Lower leg skin (tissue), 4 donors: ENCODE measurements around the gene FGD6. TPM values are rescaled to one million over a fixed set of nuclear protein-coding genes. Genes with fewer than 3 reads are reported as not detected.
"Not testable (repeated sequence)": the region's sequence is repeated elsewhere in the genome, so short reads cannot be mapped to it uniquely, and the experiment has no call there.

ENCODE experiments used
- DNase-seq, 2 donors: peaks; one replicate each; pipeline ENCODE4 v3.0.0-alpha.2; 2019; ENCODE audit warnings: low spot score in 2 of 2
- H3K4me3 ChIP-seq: fragments of 200-600 bp; sonication (generic); 2 replicates; pipeline ENCODE4 v1.5.1; 2017; ENCODE audit warnings: mild to moderate bottlenecking, low read depth; ENCODE audit not compliant: poor library complexity, severe bottlenecking
- CTCF ChIP-seq, 3 donors: fragments of 450-650 bp; IDR thresholded peaks; one replicate each; pipeline ENCODE4 v1.5.1; 2016; ENCODE audit warnings: antibody characterized with exemption in 3 of 3, mild to moderate bottlenecking in 3 of 3, moderate library complexity in 2 of 3
- POLR2A ChIP-seq, 2 donors: fragments of 450-650 bp; IDR thresholded peaks; one replicate each; pipeline ENCODE4 v1.6.1; 2016 to 2017; ENCODE audit warnings: antibody characterized with exemption in 2 of 2, mild to moderate bottlenecking in 1 of 2, moderate library complexity in 1 of 2
- WGBS, 2 donors: methylation state at CpG; one replicate each; pipeline ENCODE4 v1.1.5; 2018; 5-methylcytosine and 5-hydroxymethylcytosine counted together
- intact Hi-C: fragments of 100-400 bp; cut with DNase I; formaldehyde crosslinking; loops from one replicate; pipeline ENCODE4 v1.15.0; 2023; ENCODE audit warnings: low total_unique reads
- total RNA-seq, 4 donors: library from RNA; depleted of rRNA; stranded (reverse); fragments of >200 nt; gene quantifications; one replicate each; pipeline ENCODE4 v1.1.0, GENCODE V29; 2016

Gene FGD6
- total RNA-seq, 4 donors from 2014 or later = 13.9 to 19.1 (median 14.7) TPM

- 88 to 90% methylated on average over 7 of the region's 7 CpGs for WGBS, 2 donors
- TF ChIP-seq POLR2A (IDR thresholded peaks at IDR 0.05) (no peak), CTCF (IDR thresholded peaks at IDR 0.05) (no peak)
- intact Hi-C loops = no loop called here
- DNase-seq = no peak
- no peak overlapping the region for H3K4me3 ChIP-seq
These were observed 109.9 kb downstream of the FGD6 start for GRCh38 chr12:95107362-95107761.

GRCh38 chr12:95105540-95105939 lies 111.7 kb downstream of the FGD6 start:
- no peak overlapping the region for H3K4me3 ChIP-seq
- intact Hi-C loops = no loop called here
- 92 to 95% methylated on average over 8 of the region's 8 CpGs for WGBS, 2 donors
- no peak for DNase-seq
- TF ChIP-seq POLR2A (IDR thresholded peaks at IDR 0.05) (no peak), CTCF (IDR thresholded peaks at IDR 0.05) (no peak)

- no peak overlapping the region for H3K4me3 ChIP-seq
- TF ChIP-seq POLR2A (IDR thresholded peaks at IDR 0.05) (no peak), CTCF (IDR thresholded peaks at IDR 0.05) (no peak)
- intact Hi-C loops = no loop called here
- WGBS, 2 donors = 93 to 95% methylated on average over 2 of the region's 2 CpGs
- no peak for DNase-seq
These were observed 112.3 kb downstream of the FGD6 start for GRCh38 chr12:95104919-95105452.

GRCh38 chr12:95102916-95103671 lies 114.2 kb downstream of the FGD6 start:
- no peak overlapping the region for H3K4me3 ChIP-seq
- DNase-seq = no peak
- intact Hi-C loops = no loop called here
- TF ChIP-seq CTCF (IDR thresholded peaks at IDR 0.05) (no peak), POLR2A (IDR thresholded peaks at IDR 0.05) (no peak)
- WGBS, 2 donors = 75 to 81% methylated on average over 8 of the region's 8 CpGs

GRCh38 chr12:95101957-95102356 lies 115.3 kb downstream of the FGD6 start:
- intact Hi-C loops, H3K4me3 ChIP-seq, DNase-seq: not testable (repeated sequence)
- 91 to 92% methylated on average over 5 of the region's 5 CpGs for WGBS, 2 donors

- TF ChIP-seq CTCF (IDR thresholded peaks at IDR 0.05) (no peak), POLR2A (IDR thresholded peaks at IDR 0.05) (no peak)
- H3K4me3 ChIP-seq = no peak overlapping the region
These were observed 116.7 kb downstream of the FGD6 start for GRCh38 chr12:95100264-95101190.

More at GRCh38 chr12:95100264-95101190, 116.7 kb downstream of the FGD6 start:
- intact Hi-C loops = no loop called here
- WGBS, 2 donors = 91 to 92% methylated on average over 11 of the region's 11 CpGs
- DNase-seq = no peak
